SJSA1 (cell line): ENCODE data around the gene SPOPL. TPM values are rescaled to one million over a fixed set of nuclear protein-coding genes. Genes with fewer than 3 reads are reported as not detected.
"Not testable (repeated sequence)": the region's sequence is repeated elsewhere in the genome, so short reads cannot be mapped to it uniquely, and the experiment has no call there.

Experiments
- DNase-seq, 2 experiments: peaks; one replicate each; pipeline ENCODE4 v3.0.0-alpha.2; 2015 to 2020; ENCODE audit warnings: low spot score in 2 of 2, low read depth in 1 of 2
- H3K27ac ChIP-seq: fragments of 250-450 bp; sonication (Bioruptor Pico); 2 replicates; pipeline ENCODE4 v1.5.1; 2020; ENCODE audit warnings: mild to moderate bottlenecking, moderate library complexity
- H3K27me3 ChIP-seq: fragments of 250-450 bp; sonication (Bioruptor Pico); replicated peaks from 2 replicates; pipeline ENCODE4 v1.5.1; 2020; ENCODE audit warnings: mild to moderate bottlenecking, moderate library complexity
- H3K36me3 ChIP-seq: fragments of 250-450 bp; sonication (Bioruptor Pico); 2 replicates; pipeline ENCODE4 v1.5.1; 2020; ENCODE audit warnings: mild to moderate bottlenecking
- H3K4me1 ChIP-seq: fragments of 250-450 bp; sonication (Bioruptor Pico); replicated peaks from 2 replicates; pipeline ENCODE4 v1.6.1; 2021; ENCODE audit warnings: mild to moderate bottlenecking
- H3K4me3 ChIP-seq: fragments of 250-450 bp; sonication (Bioruptor Pico); 2 replicates; pipeline ENCODE4 v1.5.1; 2020; ENCODE audit warnings: mild to moderate bottlenecking
- H3K9me3 ChIP-seq: fragments of 250-450 bp; sonication (Bioruptor Pico); replicated peaks from 2 replicates; pipeline ENCODE4 v1.5.1; 2020; ENCODE audit warnings: mild to moderate bottlenecking
- total RNA-seq: library from RNA; depleted of rRNA; stranded (reverse); fragments of >200 nt; shearing (Covaris generic); gene quantifications from 2 replicates; pipeline ENCODE4 v1.2.3, GENCODE V29; 2014

SPOPL gene
- total RNA-seq, 1 experiment from 2014 or later, result 23.4 TPM

- H3K36me3 ChIP-seq, H3K27ac ChIP-seq, DNase-seq, H3K4me1 ChIP-seq, H3K9me3 ChIP-seq, H3K4me3 ChIP-seq, H3K27me3 ChIP-seq: not testable (repeated sequence)
Measured at GRCh38 chr2:138523018-138523672, 21.6 kb downstream of the SPOPL start.

- not testable (repeated sequence) for H3K4me1 ChIP-seq, H3K4me3 ChIP-seq, H3K36me3 ChIP-seq, H3K27ac ChIP-seq, DNase-seq, H3K27me3 ChIP-seq, H3K9me3 ChIP-seq
Measured at GRCh38 chr2:138523673-138524042, 22.1 kb downstream of the SPOPL start.

GRCh38 chr2:138524353-138524752 lies 22.8 kb downstream of the SPOPL start:
- not testable (repeated sequence) for H3K4me1 ChIP-seq, H3K27me3 ChIP-seq, H3K27ac ChIP-seq, H3K9me3 ChIP-seq, H3K4me3 ChIP-seq, DNase-seq, H3K36me3 ChIP-seq

- no peak overlapping the region for H3K27ac ChIP-seq
- no peaks in the 10 kb centered on the region for H3K27me3 ChIP-seq
- DNase-seq, result no peak
- no peaks in the 10 kb centered on the region for H3K4me1 ChIP-seq
- H3K36me3 ChIP-seq, result no peaks in the 10 kb centered on the region
- no peaks in the 10 kb centered on the region for H3K9me3 ChIP-seq
- no peak overlapping the region for H3K4me3 ChIP-seq
Measured at GRCh38 chr2:138531913-138532312, 30.3 kb downstream of the SPOPL start.

GRCh38 chr2:138534791-138535190 lies 33.2 kb downstream of the SPOPL start:
- H3K27me3 ChIP-seq, result no peaks in the 10 kb centered on the region
- 0 out of 2 replicates have a peak, but pooled peaks cover 2% of the 10 kb centered on the region for H3K36me3 ChIP-seq
- H3K9me3 ChIP-seq, result no peaks in the 10 kb centered on the region; the same call in 1 of the 2 replicates
- no peak overlapping the region for H3K27ac ChIP-seq
- H3K4me1 ChIP-seq, result no peaks in the 10 kb centered on the region
- DNase-seq, result no peak
- H3K4me3 ChIP-seq, result no peak overlapping the region

GRCh38 chr2:138536302-138536701 lies 34.7 kb downstream of the SPOPL start:
- no peak for DNase-seq
- Histone ChIP-seq H3K4me1 (no peaks in the 10 kb centered on the region), H3K36me3 (0 out of 2 replicates have a peak, but pooled peaks cover 2% of the 10 kb centered on the region), H3K9me3 (no peaks in the 10 kb centered on the region; the same call in 1 of the 2 replicates), H3K27me3 (no peaks in the 10 kb centered on the region), H3K27ac (no peak overlapping the region), H3K4me3 (no peak overlapping the region)

- H3K27me3 ChIP-seq, result no peaks in the 10 kb centered on the region
- no peak for DNase-seq
- no peak overlapping the region for H3K27ac ChIP-seq
- no peaks in the 10 kb centered on the region; the same call in 1 of the 2 replicates for H3K9me3 ChIP-seq
- no peaks in the 10 kb centered on the region for H3K4me1 ChIP-seq
- 0 out of 2 replicates have a peak, but pooled peaks cover 2% of the 10 kb centered on the region for H3K36me3 ChIP-seq
- H3K4me3 ChIP-seq, result no peak overlapping the region
Measured at GRCh38 chr2:138536740-138537139, 35.2 kb downstream of the SPOPL start.

- Histone ChIP-seq H3K4me3 (no peak overlapping the region), H3K27me3 (no peaks in the 10 kb centered on the region), H3K9me3 (no peaks in the 10 kb centered on the region; the same call in 1 of the 2 replicates), H3K36me3 (0 out of 2 replicates have a peak, but pooled peaks cover 2% of the 10 kb centered on the region), H3K27ac (no peak overlapping the region), H3K4me1 (no peaks in the 10 kb centered on the region)
- DNase-seq, result no peak
Measured at GRCh38 chr2:138537170-138537915, 35.8 kb downstream of the SPOPL start.

GRCh38 chr2:138544206-138544605 lies 42.6 kb downstream of the SPOPL start:
- not testable (repeated sequence) for H3K4me3 ChIP-seq, H3K27me3 ChIP-seq, H3K9me3 ChIP-seq, DNase-seq, H3K36me3 ChIP-seq, H3K4me1 ChIP-seq, H3K27ac ChIP-seq

GRCh38 chr2:138548796-138549195 lies 47.2 kb downstream of the SPOPL start:
- Histone ChIP-seq H3K36me3 (no peaks in the 10 kb centered on the region), H3K27me3 (no peaks in the 10 kb centered on the region), H3K27ac (no peak overlapping the region), H3K4me3 (no peak overlapping the region), H3K9me3 (no peaks in the 10 kb centered on the region), H3K4me1 (no peaks in the 10 kb centered on the region)
- no peak for DNase-seq

GRCh38 chr2:138550172-138550571 lies 48.6 kb downstream of the SPOPL start:
- Histone ChIP-seq H3K36me3 (no peaks in the 10 kb centered on the region), H3K4me1 (no peaks in the 10 kb centered on the region), H3K27ac (no peak overlapping the region), H3K27me3 (no peaks in the 10 kb centered on the region), H3K4me3 (no peak overlapping the region), H3K9me3 (no peaks in the 10 kb centered on the region)
- no peak for DNase-seq

GRCh38 chr2:138550670-138551287 lies 49.2 kb downstream of the SPOPL start:
- H3K27me3 ChIP-seq, result no peaks in the 10 kb centered on the region
- H3K4me3 ChIP-seq, result no peak overlapping the region
- H3K36me3 ChIP-seq, result no peaks in the 10 kb centered on the region
- H3K9me3 ChIP-seq, result no peaks in the 10 kb centered on the region
- H3K4me1 ChIP-seq, result no peaks in the 10 kb centered on the region
- H3K27ac ChIP-seq, result no peak overlapping the region
- DNase-seq, result no peak

- H3K27ac ChIP-seq, result no peak overlapping the region
- H3K36me3 ChIP-seq, result no peaks in the 10 kb centered on the region
- H3K9me3 ChIP-seq, result no peaks in the 10 kb centered on the region
- H3K27me3 ChIP-seq, result no peaks in the 10 kb centered on the region
- no peaks in the 10 kb centered on the region for H3K4me1 ChIP-seq
- no peak overlapping the region for H3K4me3 ChIP-seq
- DNase-seq, result no peak
Measured at GRCh38 chr2:138554123-138554522, 52.6 kb downstream of the SPOPL start.

GRCh38 chr2:138559641-138560040 lies 58.1 kb downstream of the SPOPL start:
- no peaks in the 10 kb centered on the region for H3K27me3 ChIP-seq
- no peak for DNase-seq
- no peak overlapping the region for H3K4me3 ChIP-seq
- H3K4me1 ChIP-seq, result no peaks in the 10 kb centered on the region
- H3K27ac ChIP-seq, result no peak overlapping the region
- H3K9me3 ChIP-seq, result no peaks in the 10 kb centered on the region
- H3K36me3 ChIP-seq, result peaks cover 3% of the 10 kb centered on the region; the same call in 1 of the 2 replicates
